CD14-positive monocyte (primary cell): ENCODE results near the gene DNAJC1. TPM values are rescaled to one million over a fixed set of nuclear protein-coding genes. Genes with fewer than 3 reads are reported as not detected.

Source experiments
- DNase-seq, 3 donors: peaks; one replicate each; pipeline ENCODE4 v3.0.0-alpha.2; 2011 to 2022
- H2AFZ ChIP-seq: 2 replicates; pipeline ENCODE4 v1.6.0; 2012; ENCODE audit warnings: mild to moderate bottlenecking, low read depth, low read length, inconsistent platforms; ENCODE audit not compliant: insufficient read depth, poor library complexity, severe bottlenecking
- H3K27ac ChIP-seq, 2 donors: 1 replicate in 1 of 2; 2 replicates in 1 of 2; pipeline ENCODE4 v1.5.1; 2012 to 2013; ENCODE audit warnings: low read length in 2 of 2, control low read depth in 1 of 2, inconsistent platforms in 1 of 2, low read depth in 1 of 2, mild to moderate bottlenecking in 1 of 2
- H3K27me3 ChIP-seq, 2 donors: one replicate each; pipeline versions ENCODE4 v1.6.0 to v1.6.1; 2011 to 2013; ENCODE audit warnings: low read length in 2 of 2; ENCODE audit not compliant: control insufficient read depth in 2 of 2, insufficient read depth in 2 of 2
- H3K36me3 ChIP-seq, 2 donors: replicated peaks in 1 of 2; 1 replicate in 1 of 2; 2 replicates in 1 of 2; pipeline versions ENCODE4 v1.5.1 to v1.6.1; 2012 to 2013; ENCODE audit warnings: low read length in 2 of 2, control low read depth in 1 of 2, inconsistent platforms in 1 of 2, mild to moderate bottlenecking in 1 of 2; ENCODE audit not compliant: insufficient read depth in 2 of 2, control insufficient read depth in 1 of 2
- H3K4me1 ChIP-seq, 2 donors: 1 replicate in 1 of 2; 2 replicates in 1 of 2; pipeline versions ENCODE4 v1.5.1 to v1.6.1; 2012 to 2013; ENCODE audit warnings: low read length in 2 of 2, control low read depth in 1 of 2, inconsistent platforms in 1 of 2, mild to moderate bottlenecking in 1 of 2, moderate library complexity in 1 of 2; ENCODE audit not compliant: insufficient read depth in 2 of 2, control insufficient read depth in 1 of 2
- H3K4me2 ChIP-seq: replicated peaks from 2 replicates; pipeline ENCODE3; 2012; ENCODE audit warnings: low read length, moderate library complexity, mild to moderate bottlenecking; ENCODE audit not compliant: poor library complexity, severe bottlenecking; ENCODE audit errors: extremely low read depth
- H3K4me3 ChIP-seq, 3 experiments: fragments of 200-600 bp in 1 of 3; sonication (generic) in 1 of 3; replicated peaks in 1 of 3; 1 replicate in 2 of 3; 2 replicates in 1 of 3; pipeline ENCODE4 v1.5.1; 2011 to 2013; ENCODE audit warnings: low read length in 3 of 3, mild to moderate bottlenecking in 3 of 3, control low read depth in 2 of 3, low read depth in 2 of 3, inconsistent platforms in 1 of 3, moderate library complexity in 1 of 3
- H3K79me2 ChIP-seq: 2 replicates; pipeline ENCODE4 v1.6.0; 2012; ENCODE audit warnings: mild to moderate bottlenecking, control low read depth, inconsistent platforms, low read length, moderate library complexity; ENCODE audit not compliant: insufficient read depth
- H3K9ac ChIP-seq: 2 replicates; pipeline ENCODE4 v1.6.0; 2017; ENCODE audit warnings: low read length, mild to moderate bottlenecking; ENCODE audit not compliant: insufficient read depth, poor library complexity, severe bottlenecking
- H3K9me3 ChIP-seq, 2 donors: replicated peaks in 1 of 2; 1 replicate in 1 of 2; 2 replicates in 1 of 2; pipeline versions ENCODE4 v1.5.1 to v1.6.1; 2012 to 2013; ENCODE audit warnings: low read length in 2 of 2, control low read depth in 1 of 2; ENCODE audit not compliant: control insufficient read depth in 1 of 2, insufficient read depth in 1 of 2
- H4K20me1 ChIP-seq: 2 replicates; pipeline ENCODE4 v1.6.0; 2012; ENCODE audit warnings: mild to moderate bottlenecking, low read length, control low read depth, moderate library complexity; ENCODE audit not compliant: insufficient read depth
- H3K27ac Mint-ChIP-seq, 7 donors: one replicate each; pipeline ENCODE4 v1.8.0; 2020; ENCODE audit warnings: mild to moderate bottlenecking in 7 of 7, mixed read lengths in 7 of 7, moderate library complexity in 6 of 7, inconsistent platforms in 2 of 7
- H3K27me3 Mint-ChIP-seq, 3 donors: one replicate each; pipeline ENCODE4 v1.8.0; 2021 to 2022; ENCODE audit warnings: low read depth in 3 of 3, mild to moderate bottlenecking in 3 of 3, mixed read lengths in 3 of 3, moderate library complexity in 3 of 3, inconsistent platforms in 1 of 3
- H3K36me3 Mint-ChIP-seq, 2 donors: one replicate each; pipeline ENCODE4 v1.8.0; 2020; ENCODE audit warnings: mixed read lengths in 2 of 2, inconsistent platforms in 1 of 2, mild to moderate bottlenecking in 1 of 2
- H3K4me1 Mint-ChIP-seq: one replicate; pipeline ENCODE4 v1.8.0; 2020; ENCODE audit warnings: mild to moderate bottlenecking, mixed read lengths
- H3K4me3 Mint-ChIP-seq, 2 donors: one replicate each; pipeline ENCODE4 v1.8.0; 2020; ENCODE audit warnings: mild to moderate bottlenecking in 2 of 2, mixed read lengths in 2 of 2, moderate library complexity in 1 of 2
- H3K9me3 Mint-ChIP-seq, 7 donors: one replicate each; pipeline ENCODE4 v1.8.0; 2020 to 2022; ENCODE audit warnings: mixed read lengths in 7 of 7, mild to moderate bottlenecking in 6 of 7, moderate library complexity in 6 of 7, inconsistent platforms in 2 of 7
- CTCF ChIP-seq: fragments of 200-600 bp; IDR thresholded peaks from one replicate; pipeline ENCODE4 v1.8.0; 2022; ENCODE audit warnings: antibody characterized with exemption, mild to moderate bottlenecking
- WGBS: methylation state at CpG from one replicate; pipeline ENCODE4 v1.1.5; 2013; ENCODE audit warnings: missing lambda C conversion rate; ENCODE audit not compliant: insufficient coverage; 5-methylcytosine and 5-hydroxymethylcytosine counted together
- intact Hi-C, 2 donors: fragments of 100-400 bp; cut with micrococcal nuclease; formaldehyde crosslinking; loops; one replicate each; pipeline versions ENCODE4 v1.15.0 to v1.15.1; 2023
- polyA plus RNA-seq, 3 donors: library from polyadenylated mRNA; depleted of rRNA in 1 of 3; unstranded in 2 of 3; stranded (reverse) in 1 of 3; fragments of 300-500 nt in 2 of 3; fragments of >200 nt in 1 of 3; fragmentation: Illumina TruSeq in 2 of 3; gene quantifications; 1 replicate in 2 of 3; 2 replicates in 1 of 3; pipeline ENCODE4 v1.2.3, GENCODE V29; 2012 to 2021

The DNAJC1 gene
- polyA plus RNA-seq, 3 donors: 11.4 to 12.9 (median 12.5) TPM

GRCh38 chr10:21827308-21827707 is 176.2 kb downstream of the DNAJC1 start:
- no CpG with 5 or more reads among the region's 3 CpGs for WGBS
- H3K4me1 Mint-ChIP-seq: no peaks in the 10 kb centered on the region
- intact Hi-C loops: no loop called here
- no peaks in the 10 kb centered on the region for H3K79me2 ChIP-seq
- H3K4me1 ChIP-seq: no peaks in the 10 kb centered on the region
- H3K4me3 ChIP-seq: no peak overlapping the region
- no peak overlapping the region for H3K4me3 Mint-ChIP-seq
- DNase-seq: no peak
- H3K27me3 ChIP-seq: no peaks in the 10 kb centered on the region
- H3K9me3 Mint-ChIP-seq: peaks cover 34 to 60% (median 56%) of the 10 kb centered on the region in 7 donors
- H4K20me1 ChIP-seq: no peaks in the 10 kb centered on the region
- H3K27me3 Mint-ChIP-seq: no peaks in the 10 kb centered on the region
- no peak for TF ChIP-seq CTCF
- H3K36me3 ChIP-seq: no peaks in the 10 kb centered on the region
- H3K36me3 Mint-ChIP-seq: peaks cover 2 to 15% of the 10 kb centered on the region in 2 donors
- H3K9ac ChIP-seq: no peak overlapping the region
- no peak overlapping the region for H3K4me2 ChIP-seq
- H3K9me3 ChIP-seq: peaks cover 34 to 63% of the 10 kb centered on the region in 2 donors
- H3K27ac ChIP-seq: no peak overlapping the region
- no peak overlapping the region for H3K27ac Mint-ChIP-seq
- H2AFZ ChIP-seq: no peak overlapping the region

GRCh38 chr10:21826725-21827124 is 176.8 kb downstream of the DNAJC1 start:
- H3K9me3 Mint-ChIP-seq: peaks cover 31 to 58% (median 56%) of the 10 kb centered on the region in 7 donors

More at GRCh38 chr10:21826725-21827124, 176.8 kb downstream of the DNAJC1 start:
- H3K27me3 Mint-ChIP-seq: no peaks in the 10 kb centered on the region
- no peak overlapping the region for H3K27ac Mint-ChIP-seq
- H3K9me3 ChIP-seq: peaks cover 34 to 63% of the 10 kb centered on the region in 2 donors
- no peak overlapping the region for H2AFZ ChIP-seq
- H3K4me3 ChIP-seq: no peak overlapping the region
- WGBS: no CpG with 5 or more reads among the region's 2 CpGs
- TF ChIP-seq CTCF: no peak
- no peaks in the 10 kb centered on the region for H4K20me1 ChIP-seq
- no peaks in the 10 kb centered on the region for H3K79me2 ChIP-seq
- intact Hi-C loops: no loop called here
- DNase-seq: no peak
- no peaks in the 10 kb centered on the region for H3K36me3 ChIP-seq
- no peaks in the 10 kb centered on the region for H3K4me1 Mint-ChIP-seq
- no peaks in the 10 kb centered on the region for H3K4me1 ChIP-seq
- no peak overlapping the region for H3K9ac ChIP-seq
- no peak overlapping the region for H3K4me3 Mint-ChIP-seq
- H3K27ac ChIP-seq: no peak overlapping the region
- no peak overlapping the region for H3K4me2 ChIP-seq
- peaks cover 2 to 15% of the 10 kb centered on the region in 2 donors for H3K36me3 Mint-ChIP-seq
- no peaks in the 10 kb centered on the region for H3K27me3 ChIP-seq
